Activated T-helper 1 cell treated with anti-CD3 and anti-CD28 coated beads, Interleukin-12 subunit alpha, Interleukin-12 subunit beta, Interleukin-2, Interleukin-4 antibody, amounts not matched to agents 30 ng/mL and 10 ng/mL and 1 ng/mL, durations not matched to agents 14 hours and 24 hours and 36 hours (primary cell): ENCODE measurements around the gene PINLYP. TPM values are rescaled to one million over a fixed set of nuclear protein-coding genes. Genes with fewer than 3 reads are reported as not detected.

Experiments
- DNase-seq: peaks from one replicate; pipeline ENCODE4 v3.0.0; 2021; ENCODE audit warnings: low spot score
- H3K27ac Mint-ChIP-seq: one replicate; pipeline ENCODE4 v1.8.0; 2021; ENCODE audit warnings: mild to moderate bottlenecking, mixed read lengths
- H3K27me3 Mint-ChIP-seq: one replicate; pipeline ENCODE4 v1.8.0; 2022; ENCODE audit warnings: mild to moderate bottlenecking, moderate library complexity, mixed read lengths; ENCODE audit not compliant: insufficient read depth
- H3K36me3 Mint-ChIP-seq: one replicate; pipeline ENCODE4 v1.8.0; 2021; ENCODE audit warnings: low read depth, mixed read lengths
- H3K4me1 Mint-ChIP-seq: one replicate; pipeline ENCODE4 v1.8.0; 2021; ENCODE audit warnings: low read depth, mixed read lengths
- H3K4me3 Mint-ChIP-seq: one replicate; pipeline ENCODE4 v1.8.0; 2021; ENCODE audit warnings: mild to moderate bottlenecking, moderate library complexity, mixed read lengths
- H3K9me3 Mint-ChIP-seq: one replicate; pipeline ENCODE4 v1.8.0; 2021; ENCODE audit warnings: mixed read lengths
- intact Hi-C: fragments of 100-400 bp; cut with micrococcal nuclease; formaldehyde crosslinking; loops from one replicate; pipeline ENCODE4 v1.15.1; 2024
- total RNA-seq: library from RNA; stranded (reverse); gene quantifications from 2 replicates; pipeline ENCODE4 v1.2.3, GENCODE V29; 2022

Gene PINLYP
- total RNA-seq, 1 donor from 2014 or later, result 5.7 TPM

DNA sequence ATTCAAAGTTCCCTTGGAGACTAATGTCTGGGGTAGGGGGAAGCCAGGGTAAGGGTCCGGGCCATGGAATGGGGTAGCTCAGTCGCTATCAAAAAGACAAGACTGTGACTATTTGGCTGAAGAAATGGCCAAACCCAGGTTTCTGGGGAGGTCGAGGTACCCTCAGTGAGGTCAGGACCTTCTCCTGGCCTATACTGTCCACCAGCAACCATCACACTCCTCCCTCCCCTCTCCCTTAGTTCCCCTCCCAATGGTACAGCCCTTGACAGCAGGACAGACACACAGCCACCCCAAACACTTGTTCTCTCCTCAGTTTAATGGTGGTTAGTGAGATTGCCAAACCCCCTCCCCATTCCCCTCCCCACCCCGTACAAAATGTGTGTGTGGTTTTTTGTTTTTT lies 46.5 kb downstream of the PINLYP start:
- H3K27me3 Mint-ChIP-seq, result peaks cover 3% of the 10 kb centered on the region
- no peaks in the 10 kb centered on the region for H3K36me3 Mint-ChIP-seq
- no peak for DNase-seq
- peaks cover 31% of the 10 kb centered on the region for H3K4me1 Mint-ChIP-seq
- intact Hi-C loops, result no loop called here
- H3K27ac Mint-ChIP-seq, result no peak overlapping the region
- no peaks in the 10 kb centered on the region for H3K9me3 Mint-ChIP-seq
- H3K4me3 Mint-ChIP-seq, result no peak overlapping the region

DNA sequence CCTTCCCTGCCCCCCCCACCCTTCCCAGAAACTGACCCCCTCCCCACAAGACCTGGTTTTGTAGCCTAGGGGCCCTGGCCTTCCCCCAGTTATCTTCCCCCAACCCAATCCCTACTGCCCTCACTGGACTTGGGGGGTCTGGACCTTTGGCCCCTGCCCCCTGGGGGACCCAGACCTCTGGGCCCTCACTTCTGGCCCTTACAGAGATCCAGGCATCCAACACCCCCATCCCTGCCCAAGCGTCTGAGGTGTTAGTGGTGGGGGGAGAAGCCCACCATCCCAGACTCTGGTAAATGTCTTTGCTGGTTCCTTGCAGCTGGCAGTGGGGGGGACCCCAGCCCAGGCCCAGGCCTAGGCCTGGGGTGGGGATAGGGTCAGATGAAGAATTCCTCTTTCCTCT lies 47.4 kb downstream of the PINLYP start:
- intact Hi-C loops, result no loop called here
- H3K4me3 Mint-ChIP-seq, result no peak overlapping the region
- peaks cover 3% of the 10 kb centered on the region for H3K27me3 Mint-ChIP-seq
- H3K9me3 Mint-ChIP-seq, result no peaks in the 10 kb centered on the region
- H3K27ac Mint-ChIP-seq, result no peak overlapping the region
- peaks cover 31% of the 10 kb centered on the region for H3K4me1 Mint-ChIP-seq
- no peaks in the 10 kb centered on the region for H3K36me3 Mint-ChIP-seq
- no peak for DNase-seq

DNA sequence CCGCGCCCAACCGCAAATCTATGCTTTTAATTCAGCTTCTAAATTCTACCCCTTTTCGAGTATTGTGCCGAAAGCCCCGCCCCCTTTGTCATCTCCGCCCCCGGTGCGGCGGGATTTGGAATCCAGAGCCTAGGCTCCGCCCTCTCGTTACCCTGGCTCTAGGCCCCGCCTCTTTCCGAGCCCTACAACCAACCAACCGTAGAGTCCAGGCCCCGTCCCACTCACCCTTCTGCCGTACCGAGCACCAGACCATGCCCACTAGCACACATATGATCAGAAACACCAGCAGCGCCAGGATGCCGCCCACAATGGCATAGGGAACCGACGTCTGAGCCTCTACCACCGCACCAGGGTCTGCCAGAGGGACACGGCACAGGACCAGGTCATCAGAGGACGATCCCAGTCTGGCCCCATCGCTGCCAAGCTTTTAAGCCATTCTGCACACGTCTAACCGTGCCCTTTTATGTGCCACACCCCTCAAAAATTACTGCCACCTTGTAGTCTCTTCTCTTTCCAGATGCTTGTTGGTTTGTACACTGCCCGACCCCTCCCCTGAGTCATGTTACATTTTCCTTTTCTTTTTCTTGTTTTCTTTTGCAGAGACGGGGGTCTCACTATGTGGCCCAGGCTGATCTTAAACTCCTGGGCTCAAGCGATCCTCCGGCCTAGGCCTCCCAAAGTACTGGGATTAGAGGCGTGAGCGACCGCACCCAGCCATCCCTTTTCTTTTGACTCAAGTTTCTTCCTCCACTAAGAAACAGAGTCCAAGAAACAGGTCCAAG lies 48.5 kb downstream of the PINLYP start:
- Mint-ChIP-seq H3K4me3 (no peak overlapping the region), H3K27ac (no peak overlapping the region), H3K4me1 (peaks cover 31% of the 10 kb centered on the region), H3K27me3 (peaks cover 6% of the 10 kb centered on the region), H3K36me3 (no peaks in the 10 kb centered on the region), H3K9me3 (no peaks in the 10 kb centered on the region)
- intact Hi-C loops, result no loop called here
- DNase-seq, result no peak

GRCh38 chr19:43624933-43625332 lies 49.3 kb downstream of the PINLYP start:
- Mint-ChIP-seq H3K27ac (no peak overlapping the region), H3K36me3 (no peaks in the 10 kb centered on the region), H3K27me3 (peaks cover 7% of the 10 kb centered on the region), H3K4me1 (peaks cover 29% of the 10 kb centered on the region), H3K4me3 (no peak overlapping the region), H3K9me3 (no peaks in the 10 kb centered on the region)
- intact Hi-C loops, result no loop called here
- DNase-seq, result peak; percentile 80

GRCh38 chr19:43625918-43626579 lies 50.4 kb downstream of the PINLYP start:
- H3K27me3 Mint-ChIP-seq, result peaks cover 7% of the 10 kb centered on the region
- no peak overlapping the region for H3K4me3 Mint-ChIP-seq
- H3K4me1 Mint-ChIP-seq, result peaks cover 19% of the 10 kb centered on the region
- no peaks in the 10 kb centered on the region for H3K9me3 Mint-ChIP-seq
- DNase-seq, result no peak
- H3K27ac Mint-ChIP-seq, result no peak overlapping the region
- intact Hi-C loops, result no loop called here
- H3K36me3 Mint-ChIP-seq, result no peaks in the 10 kb centered on the region

DNA sequence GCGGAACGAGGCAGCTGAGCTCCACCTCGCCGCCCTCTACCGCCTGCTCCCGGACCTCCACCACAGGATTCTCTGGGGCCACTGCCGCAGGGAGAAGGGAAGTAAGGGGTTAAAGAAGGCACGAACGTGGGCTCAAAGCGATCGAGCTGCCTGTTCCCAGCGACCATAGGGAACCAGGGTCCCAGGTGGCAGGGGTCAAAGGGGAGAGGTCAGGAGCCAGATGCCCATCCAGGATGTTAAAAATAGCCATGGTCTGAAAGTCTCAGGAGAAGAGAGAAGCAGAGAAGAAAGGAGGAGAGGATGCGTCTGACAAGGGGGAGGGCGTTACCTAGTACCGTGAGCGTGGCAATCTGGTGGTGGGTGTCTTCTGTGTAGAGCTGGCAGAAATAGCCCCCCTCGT lies 51.2 kb downstream of the PINLYP start:
- no peak for DNase-seq
- intact Hi-C loops, result no loop called here
- H3K36me3 Mint-ChIP-seq, result no peaks in the 10 kb centered on the region
- H3K4me3 Mint-ChIP-seq, result no peak overlapping the region
- peaks cover 15% of the 10 kb centered on the region for H3K4me1 Mint-ChIP-seq
- no peaks in the 10 kb centered on the region for H3K9me3 Mint-ChIP-seq
- H3K27ac Mint-ChIP-seq, result no peak overlapping the region
- peaks cover 7% of the 10 kb centered on the region for H3K27me3 Mint-ChIP-seq

- H3K9me3 Mint-ChIP-seq, result no peaks in the 10 kb centered on the region
- no peaks in the 10 kb centered on the region for H3K36me3 Mint-ChIP-seq
- no peak for DNase-seq
- H3K4me1 Mint-ChIP-seq, result peaks cover 14% of the 10 kb centered on the region
- no peak overlapping the region for H3K27ac Mint-ChIP-seq
- intact Hi-C loops, result no loop called here
- no peak overlapping the region for H3K4me3 Mint-ChIP-seq
- peaks cover 19% of the 10 kb centered on the region for H3K27me3 Mint-ChIP-seq
These were observed 53.2 kb downstream of the PINLYP start for GRCh38 chr19:43628646-43629326.

DNA sequence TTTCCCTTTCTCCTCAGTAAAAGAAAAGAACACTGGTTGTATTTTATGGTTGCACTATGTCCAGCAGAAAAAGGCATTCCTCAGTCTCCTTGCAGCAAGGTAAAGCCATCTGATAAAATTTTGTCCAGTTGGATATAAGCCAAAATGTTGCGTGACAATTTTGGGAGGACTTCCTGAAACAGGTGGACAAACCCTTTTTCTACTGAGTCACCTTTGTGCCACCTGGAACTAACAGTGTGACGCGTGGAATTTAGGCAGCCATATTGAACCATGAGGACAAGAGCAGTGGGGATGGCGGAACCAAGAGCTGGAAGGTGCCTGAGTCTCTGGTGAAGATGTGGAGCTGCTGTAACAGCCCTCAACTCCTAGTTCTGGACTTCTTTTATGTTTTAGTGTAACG lies 55.9 kb downstream of the PINLYP start:
- no peaks in the 10 kb centered on the region for H3K4me1 Mint-ChIP-seq
- no peaks in the 10 kb centered on the region for H3K9me3 Mint-ChIP-seq
- intact Hi-C loops, result no loop called here
- no peak overlapping the region for H3K4me3 Mint-ChIP-seq
- H3K36me3 Mint-ChIP-seq, result no peaks in the 10 kb centered on the region
- peaks cover 27% of the 10 kb centered on the region for H3K27me3 Mint-ChIP-seq
- DNase-seq, result no peak
- H3K27ac Mint-ChIP-seq, result no peak overlapping the region

Other genes starting within 250 kb of the PINLYP start
- gene CD177, start 222.1 kb upstream of the PINLYP start, total RNA-seq, result not detected in 2 replicates
- not detected in 2 replicates for gene TEX101, start 160.9 kb upstream of the PINLYP start, total RNA-seq
- gene LYPD3, start 110.2 kb upstream of the PINLYP start, total RNA-seq, result 4.1 and 5.3 TPM in 2 replicates
- gene PHLDB3, start 71.1 kb upstream of the PINLYP start, total RNA-seq, result 26.8 and 28.7 TPM in 2 replicates
- 55.1 and 55.4 TPM in 2 replicates for gene ETHE1, start 48.6 kb upstream of the PINLYP start, total RNA-seq
- gene ZNF575, start 42.6 kb upstream of the PINLYP start, total RNA-seq, result 1.4 and 2.6 TPM in 2 replicates
- gene XRCC1, start 274 bp upstream of the PINLYP start, total RNA-seq, result 27.4 and 28.7 TPM in 2 replicates
- gene IRGQ, start 20.3 kb downstream of the PINLYP start, total RNA-seq, result 33.5 and 34.9 TPM in 2 replicates
- 17.3 and 18.6 TPM in 2 replicates for gene ZNF576, start 20.8 kb downstream of the PINLYP start, total RNA-seq
- 0.10 and 0.13 TPM in 2 replicates for gene SRRM5, start 36.3 kb downstream of the PINLYP start, total RNA-seq
- 17.9 and 20.3 TPM in 2 replicates for gene ZNF428, start 43.8 kb downstream of the PINLYP start, total RNA-seq
- 0.32 and 0.39 TPM in 2 replicates for gene CADM4, start 64.0 kb downstream of the PINLYP start, total RNA-seq
- 10.9 and 12.1 TPM in 2 replicates for gene PLAUR, start 94.4 kb downstream of the PINLYP start, total RNA-seq
- not detected in 2 replicates for gene IRGC, start 140.3 kb downstream of the PINLYP start, total RNA-seq
- 86.6 and 89.2 TPM in 2 replicates for gene SMG9, start 179.2 kb downstream of the PINLYP start, total RNA-seq
- 183 and 185 TPM in 2 replicates for gene KCNN4, start 205.2 kb downstream of the PINLYP start, total RNA-seq
- 0.29 TPM in 1 of 2 replicates, not detected in the other for gene LYPD5, start 226.6 kb downstream of the PINLYP start, total RNA-seq